Liver (tissue), 9 donors: ENCODE results near the gene ZNF831. TPM values are rescaled to one million over a fixed set of nuclear protein-coding genes. Genes with fewer than 3 reads are reported as not detected.

Experiments used
- DNase-seq: peaks from one replicate; pipeline ENCODE4 v3.0.0-alpha.2; 2017; ENCODE audit warnings: low spot score
- H3K27ac ChIP-seq, 2 donors: one replicate each; pipeline ENCODE4 v1.7.0; 2013; ENCODE audit warnings: inconsistent platforms in 2 of 2, low read length in 2 of 2, control low read depth in 1 of 2, low read depth in 1 of 2, mild to moderate bottlenecking in 1 of 2
- H3K27me3 ChIP-seq, 4 donors: one replicate each; pipeline versions ENCODE4 v1.6.1 to v1.7.0; 2013; ENCODE audit warnings: low read length in 3 of 4, inconsistent platforms in 1 of 4, mild to moderate bottlenecking in 1 of 4, moderate library complexity in 1 of 4; ENCODE audit not compliant: control insufficient read depth in 4 of 4, insufficient read depth in 4 of 4
- H3K36me3 ChIP-seq, 4 donors: one replicate each; pipeline versions ENCODE4 v1.6.1 to v1.7.0; 2013; ENCODE audit warnings: low read length in 3 of 4, mild to moderate bottlenecking in 3 of 4, low read depth in 1 of 4, moderate library complexity in 1 of 4; ENCODE audit not compliant: control insufficient read depth in 4 of 4, insufficient read depth in 3 of 4
- H3K4me1 ChIP-seq, 4 donors: one replicate each; pipeline versions ENCODE4 v1.6.1 to v1.7.0; 2013; ENCODE audit warnings: low read length in 3 of 4, mild to moderate bottlenecking in 3 of 4, moderate library complexity in 1 of 4; ENCODE audit not compliant: control insufficient read depth in 4 of 4, insufficient read depth in 4 of 4
- H3K4me3 ChIP-seq, 3 donors: one replicate each; pipeline versions ENCODE4 v1.6.1 to v1.7.0; 2013; ENCODE audit warnings: low read length in 3 of 3, control low read depth in 1 of 3, low read depth in 1 of 3, mild to moderate bottlenecking in 1 of 3
- H3K9ac ChIP-seq, 2 donors: one replicate each; pipeline ENCODE4 v1.7.0; 2013; ENCODE audit warnings: low read length in 2 of 2, mild to moderate bottlenecking in 2 of 2, moderate library complexity in 2 of 2, control low read depth in 1 of 2, low read depth in 1 of 2
- H3K9me3 ChIP-seq, 4 donors: one replicate each; pipeline versions ENCODE4 v1.6.1 to v1.7.0; 2013; ENCODE audit warnings: low read length in 3 of 4; ENCODE audit not compliant: control insufficient read depth in 4 of 4
- FOXA1 ChIP-seq: IDR thresholded peaks from 2 replicates; pipeline ENCODE4 v1.6.1; 2016; ENCODE audit warnings: antibody characterized with exemption
- GABPA ChIP-seq, 2 donors: IDR thresholded peaks in 1 of 2; conservative IDR thresholded peaks in 1 of 2; 2 replicates each; pipeline ENCODE4 v1.6.1; 2016; ENCODE audit warnings: antibody characterized with exemption in 2 of 2, mild to moderate bottlenecking in 1 of 2, moderate library complexity in 1 of 2
- HNF4G ChIP-seq: IDR thresholded peaks from 2 replicates; pipeline ENCODE4 v1.6.1; 2016; ENCODE audit warnings: antibody characterized with exemption
- JUND ChIP-seq, 2 donors: IDR thresholded peaks; 2 replicates each; pipeline ENCODE4 v1.6.1; 2016; ENCODE audit warnings: antibody characterized with exemption in 2 of 2
- NR2F2 ChIP-seq: IDR thresholded peaks from 2 replicates; pipeline ENCODE4 v1.6.1; 2016; ENCODE audit warnings: antibody characterized with exemption
- RAD21 ChIP-seq, 2 donors: IDR thresholded peaks; 2 replicates each; pipeline ENCODE4 v1.6.1; 2016; ENCODE audit warnings: antibody characterized with exemption in 2 of 2, mild to moderate bottlenecking in 2 of 2
- RXRA ChIP-seq, 2 donors: IDR thresholded peaks; 2 replicates each; pipeline ENCODE4 v1.6.1; 2017 to 2018; ENCODE audit warnings: antibody characterized with exemption in 2 of 2, mild to moderate bottlenecking in 1 of 2
- ZBTB33 ChIP-seq: IDR thresholded peaks from 2 replicates; pipeline ENCODE4 v1.6.1; 2016; ENCODE audit warnings: antibody characterized with exemption
- WGBS: extraction: QIAGEN DNeasy Blood & Tissue Kit; methylation state at CpG from one replicate; pipeline ENCODE4 v1.1.7; 2013; 5-methylcytosine and 5-hydroxymethylcytosine counted together
- polyA plus RNA-seq, 2 donors: library from polyadenylated mRNA; stranded (reverse) in 1 of 2; unstranded in 1 of 2; fragments of 200-250 nt in 1 of 2; fragments of >200 nt in 1 of 2; fragmentation: Nextera tagmentation in 1 of 2; extraction: Ambion mirVana in 1 of 2; gene quantifications; one replicate each; pipeline versions ENCODE4 v1.2.1 to v1.2.3, GENCODE V29; 2013 to 2015
- total RNA-seq, 2 donors: library from RNA; depleted of rRNA; stranded (reverse); fragments of >200 nt; gene quantifications; one replicate each; pipeline ENCODE4 v1.2.3, GENCODE V29; 2014
- TF ChIP-seq, protein P1 (sequence below): IDR thresholded peaks from 2 replicates; pipeline ENCODE4 v1.6.1; 2016; ENCODE audit warnings: antibody characterized with exemption
- donor health status: healthy.
- donor health status: healthy.
- donor health status: healthy.
- donor health status: healthy.
- donor health status: healthy.

ZNF831 gene
- total and polyA plus RNA-seq, 4 donors = 0.06 to 0.75 (median 0.13) TPM

- TF ChIP-seq, protein P1, sequence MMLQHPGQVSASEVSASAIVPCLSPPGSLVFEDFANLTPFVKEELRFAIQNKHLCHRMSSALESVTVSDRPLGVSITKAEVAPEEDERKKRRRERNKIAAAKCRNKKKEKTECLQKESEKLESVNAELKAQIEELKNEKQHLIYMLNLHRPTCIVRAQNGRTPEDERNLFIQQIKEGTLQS = no peak
- H3K36me3 ChIP-seq = no peaks in the 10 kb centered on the region
- no peak overlapping the region for H3K27ac ChIP-seq
- no peak overlapping the region for H3K9ac ChIP-seq
- no peaks in the 10 kb centered on the region for H3K27me3 ChIP-seq
- H3K4me3 ChIP-seq = no peak overlapping the region
- H3K4me1 ChIP-seq = no peaks in the 10 kb centered on the region
- no peak for DNase-seq
- 81% methylated on average over 5 of the region's 5 CpGs for WGBS
- H3K9me3 ChIP-seq = peaks cover 0 to 2% (median 0%) of the 10 kb centered on the region in 4 donors
These were observed 18.2 kb upstream of the ZNF831 start for GRCh38 chr20:59145247-59145923.

DNA sequence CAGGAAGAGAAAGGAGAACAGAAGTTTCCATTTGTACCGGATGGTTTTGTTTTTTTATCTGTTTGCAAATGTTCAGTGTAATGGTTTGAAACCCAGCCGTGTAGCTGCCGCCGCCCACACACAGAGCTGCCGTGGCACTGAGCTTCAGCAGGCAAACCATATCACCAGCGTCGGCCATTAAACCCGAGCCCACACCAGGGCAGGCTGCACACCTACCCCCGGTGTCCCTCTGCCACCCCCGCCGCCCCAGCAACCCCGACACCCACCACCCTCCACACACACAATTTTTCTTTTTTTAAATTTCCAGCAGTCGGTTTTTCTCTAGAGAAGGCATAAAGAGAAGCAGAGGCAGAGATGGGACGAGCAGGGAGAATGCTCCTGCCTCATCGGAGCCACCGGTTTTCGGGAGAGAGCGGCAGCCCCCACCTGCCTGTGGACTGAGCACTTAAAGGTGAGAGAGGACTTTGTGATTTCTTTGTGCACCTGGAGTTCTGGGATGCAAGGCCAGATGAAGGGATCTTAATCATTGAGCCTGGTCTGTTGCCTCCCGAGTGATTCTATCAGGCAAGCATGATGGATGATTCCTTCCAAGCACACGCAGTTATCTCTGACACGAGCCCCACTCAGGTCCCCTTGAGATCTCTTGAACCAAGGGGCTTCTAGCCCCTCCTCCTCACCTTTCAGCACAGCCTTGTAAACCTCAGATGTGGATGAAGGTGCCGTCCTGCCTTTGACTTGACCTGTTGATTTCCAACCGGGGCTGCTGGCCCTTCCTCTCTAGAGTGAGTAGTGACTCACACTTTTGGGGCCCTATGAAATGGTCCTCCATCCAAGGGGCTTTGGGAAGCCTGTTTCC, 17.5 kb upstream of the ZNF831 start:
- WGBS = 77% methylated on average over 23 of the region's 23 CpGs
- no peaks in the 10 kb centered on the region for H3K36me3 ChIP-seq
- H3K9ac ChIP-seq = no peak overlapping the region
- TF ChIP-seq, protein P1 = no peak
- no peak for TF ChIP-seq RXRA (IDR thresholded peaks at IDR 0.05)
- no peak for TF ChIP-seq JUND (IDR thresholded peaks at IDR 0.05)
- TF ChIP-seq FOXA1 = no peak
- TF ChIP-seq GABPA (IDR thresholded peaks at IDR 0.05 in 1 of 2, conservative IDR thresholded peaks at IDR 0.05 in 1 of 2) = no peak
- H3K9me3 ChIP-seq = peaks cover 0 to 2% (median 0%) of the 10 kb centered on the region in 4 donors
- no peaks in the 10 kb centered on the region for H3K27me3 ChIP-seq
- no peak overlapping the region for H3K4me3 ChIP-seq
- peak overlapping the region in 1 of 2 donors; percentile 8 for H3K27ac ChIP-seq
- no peak for DNase-seq
- H3K4me1 ChIP-seq = no peaks in the 10 kb centered on the region

GRCh38 chr20:59146780-59147565, 16.6 kb upstream of the ZNF831 start:
- Histone ChIP-seq H3K9ac (no peak overlapping the region), H3K27ac (no peak overlapping the region), H3K36me3 (no peaks in the 10 kb centered on the region), H3K9me3 (peaks cover 0 to under 1% (median 0%) of the 10 kb centered on the region in 4 donors), H3K4me3 (no peak overlapping the region), H3K4me1 (no peaks in the 10 kb centered on the region), H3K27me3 (no peaks in the 10 kb centered on the region)
- WGBS = 64% methylated on average over 8 of the region's 8 CpGs
- no peak for TF ChIP-seq RAD21 (IDR thresholded peaks at IDR 0.05)
- peak; percentile 86 for TF ChIP-seq NR2F2
- no peak for TF ChIP-seq ZBTB33
- TF ChIP-seq HNF4G = no peak
- DNase-seq = no peak
